ENCODE measurements around the gene RETREG1. TPM values are rescaled to one million over a fixed set of nuclear protein-coding genes. Genes with fewer than 3 reads are reported as not detected.

The RETREG1 gene
- total and polyA plus RNA-seq, 2 of the 13 experiments (the other 11 are each of a cell fraction or from before 2014, with no cell fraction given), result 0.07 TPM; not detected in 1

DNA sequence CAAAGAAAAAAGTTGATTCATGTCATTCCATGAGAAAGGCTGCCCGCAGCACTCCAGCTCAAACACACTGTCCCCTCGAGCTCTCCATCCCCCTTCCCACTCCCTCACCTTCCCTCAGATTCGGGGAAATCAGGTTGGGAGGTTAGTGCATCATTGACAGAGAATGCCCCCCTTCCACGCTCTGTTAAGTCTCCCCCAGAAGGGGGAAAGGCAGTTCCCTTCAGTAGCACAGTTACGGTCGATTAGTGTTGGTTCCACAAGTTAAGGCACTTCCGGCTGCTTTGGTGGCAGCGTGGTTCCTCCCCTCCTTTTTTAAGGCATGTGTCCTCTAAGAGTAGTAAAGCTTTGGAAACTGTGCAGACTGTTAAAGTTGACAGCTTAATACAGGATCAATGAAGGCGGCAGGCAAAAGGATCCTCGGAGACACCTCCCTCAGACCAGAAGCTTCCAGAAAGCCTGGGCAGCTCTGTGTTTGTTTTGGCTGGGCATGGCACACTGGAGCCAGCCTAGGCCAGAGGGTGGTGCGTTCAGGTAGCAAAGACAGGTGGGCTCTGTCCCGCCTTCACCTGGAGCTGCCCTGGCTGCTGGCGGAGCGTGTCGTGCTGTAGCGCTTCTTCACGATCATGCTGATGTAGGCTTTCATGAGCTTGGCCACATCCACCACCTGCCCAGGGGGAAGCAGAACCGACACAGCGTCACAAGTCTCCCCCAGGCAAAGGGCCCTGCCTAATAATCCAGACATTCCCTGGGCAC, 49.5 kb upstream of the RETREG1 start:
- Histone ChIP-seq H4K20me1 (ENCODE audit: insufficient read depth, low read length) (no peaks in the 10 kb centered on the region), H3K9me3 (ENCODE audit: low read length) (no peaks in the 10 kb centered on the region), H3K27ac (ENCODE audit: extremely low read length, insufficient read depth, low read length) (no peak overlapping the region), H3K4me3 (replicated peaks in 1 of 3; ENCODE audit: insufficient read depth in 1 of 3, low read depth in 2 of 3, low read length in 3 of 3) (no peak overlapping the region), H2AFZ (ENCODE audit: low read length) (no peak overlapping the region), H3K36me3 (replicated peaks in 1 of 2; ENCODE audit: control insufficient read depth in 1 of 2, insufficient read depth in 2 of 2, low read length in 2 of 2) (peaks cover 18 to 54% of the 10 kb centered on the region in 2 experiments; a peak in 4 of 5 replicates), H3K9ac (ENCODE audit: insufficient read depth, low read depth, low read length) (no peak overlapping the region), H3K79me2 (ENCODE audit: insufficient read depth, low read length) (no peaks in the 10 kb centered on the region), H3K4me2 (ENCODE audit: low read depth, low read length) (no peak overlapping the region), H3K4me1 (ENCODE audit: insufficient read depth, low read length) (no peaks in the 10 kb centered on the region), H3K27me3 (ENCODE audit: control insufficient read depth in 1 of 2, insufficient read depth in 2 of 2, low read length in 2 of 2) (no peaks in the 10 kb centered on the region)
- intact Hi-C loops (cut with micrococcal nuclease; ENCODE audit: unreplicated experiment), result no loop called here
- 95% methylated on average over 12 of the region's 19 CpGs for WGBS (ENCODE audit: low lambda C conversion rate)
- FAIRE-seq (no peak), ATAC-seq (no peak), DNase-seq (ENCODE audit: low spot score) (no peak)
- no TSS peak for BruUV-seq (replicated peaks)
- in situ Hi-C loops (cut with HindIII; ENCODE audit: extremely low pct_ligation_motif_present, low pct_unique_long_range_greater_than_20kb), result loop anchor here (10.0 kb wide), 1 partner anchor 182 kb away; no protein-coding TSS in a partner anchor
- CTCF ChIA-PET (ENCODE audit: low intra/inter-chr PET ratio, low total read pairs), result no interaction called here
- TF ChIP-seq FOXM1 (CRISPR knock-in tag; IDR thresholded peaks at IDR 0.05) (no peak), GPN1 (CRISPR knock-in tag; IDR thresholded peaks at IDR 0.05; ENCODE audit: borderline replicate concordance) (no peak), IKZF4 (CRISPR knock-in tag; IDR thresholded peaks at IDR 0.05; ENCODE audit: borderline replicate concordance, low read depth, not compliant biosample characterization) (no peak), ZBTB42 (CRISPR knock-in tag; IDR thresholded peaks at IDR 0.05) (no peak), CCAR2 (optimal IDR thresholded peaks at IDR 0.05; ENCODE audit: low read depth, low read length) (no peak), ZNF782 (CRISPR knock-in tag; IDR thresholded peaks at IDR 0.05; ENCODE audit: borderline replicate concordance) (no peak)
- TF ChIP-seq, protein P1, sequence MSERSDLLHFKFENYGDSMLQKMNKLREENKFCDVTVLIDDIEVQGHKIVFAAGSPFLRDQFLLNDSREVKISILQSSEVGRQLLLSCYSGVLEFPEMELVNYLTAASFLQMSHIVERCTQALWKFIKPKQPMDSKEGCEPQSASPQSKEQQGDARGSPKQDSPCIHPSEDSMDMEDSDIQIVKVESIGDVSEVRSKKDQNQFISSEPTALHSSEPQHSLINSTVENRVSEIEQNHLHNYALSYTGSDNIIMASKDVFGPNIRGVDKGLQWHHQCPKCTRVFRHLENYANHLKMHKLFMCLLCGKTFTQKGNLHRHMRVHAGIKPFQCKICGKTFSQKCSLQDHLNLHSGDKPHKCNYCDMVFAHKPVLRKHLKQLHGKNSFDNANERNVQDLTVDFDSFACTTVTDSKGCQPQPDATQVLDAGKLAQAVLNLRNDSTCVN (CRISPR knock-in tag; IDR thresholded peaks at IDR 0.05; ENCODE audit: borderline replicate concordance), result no peak
- TF ChIP-seq, protein P2, sequence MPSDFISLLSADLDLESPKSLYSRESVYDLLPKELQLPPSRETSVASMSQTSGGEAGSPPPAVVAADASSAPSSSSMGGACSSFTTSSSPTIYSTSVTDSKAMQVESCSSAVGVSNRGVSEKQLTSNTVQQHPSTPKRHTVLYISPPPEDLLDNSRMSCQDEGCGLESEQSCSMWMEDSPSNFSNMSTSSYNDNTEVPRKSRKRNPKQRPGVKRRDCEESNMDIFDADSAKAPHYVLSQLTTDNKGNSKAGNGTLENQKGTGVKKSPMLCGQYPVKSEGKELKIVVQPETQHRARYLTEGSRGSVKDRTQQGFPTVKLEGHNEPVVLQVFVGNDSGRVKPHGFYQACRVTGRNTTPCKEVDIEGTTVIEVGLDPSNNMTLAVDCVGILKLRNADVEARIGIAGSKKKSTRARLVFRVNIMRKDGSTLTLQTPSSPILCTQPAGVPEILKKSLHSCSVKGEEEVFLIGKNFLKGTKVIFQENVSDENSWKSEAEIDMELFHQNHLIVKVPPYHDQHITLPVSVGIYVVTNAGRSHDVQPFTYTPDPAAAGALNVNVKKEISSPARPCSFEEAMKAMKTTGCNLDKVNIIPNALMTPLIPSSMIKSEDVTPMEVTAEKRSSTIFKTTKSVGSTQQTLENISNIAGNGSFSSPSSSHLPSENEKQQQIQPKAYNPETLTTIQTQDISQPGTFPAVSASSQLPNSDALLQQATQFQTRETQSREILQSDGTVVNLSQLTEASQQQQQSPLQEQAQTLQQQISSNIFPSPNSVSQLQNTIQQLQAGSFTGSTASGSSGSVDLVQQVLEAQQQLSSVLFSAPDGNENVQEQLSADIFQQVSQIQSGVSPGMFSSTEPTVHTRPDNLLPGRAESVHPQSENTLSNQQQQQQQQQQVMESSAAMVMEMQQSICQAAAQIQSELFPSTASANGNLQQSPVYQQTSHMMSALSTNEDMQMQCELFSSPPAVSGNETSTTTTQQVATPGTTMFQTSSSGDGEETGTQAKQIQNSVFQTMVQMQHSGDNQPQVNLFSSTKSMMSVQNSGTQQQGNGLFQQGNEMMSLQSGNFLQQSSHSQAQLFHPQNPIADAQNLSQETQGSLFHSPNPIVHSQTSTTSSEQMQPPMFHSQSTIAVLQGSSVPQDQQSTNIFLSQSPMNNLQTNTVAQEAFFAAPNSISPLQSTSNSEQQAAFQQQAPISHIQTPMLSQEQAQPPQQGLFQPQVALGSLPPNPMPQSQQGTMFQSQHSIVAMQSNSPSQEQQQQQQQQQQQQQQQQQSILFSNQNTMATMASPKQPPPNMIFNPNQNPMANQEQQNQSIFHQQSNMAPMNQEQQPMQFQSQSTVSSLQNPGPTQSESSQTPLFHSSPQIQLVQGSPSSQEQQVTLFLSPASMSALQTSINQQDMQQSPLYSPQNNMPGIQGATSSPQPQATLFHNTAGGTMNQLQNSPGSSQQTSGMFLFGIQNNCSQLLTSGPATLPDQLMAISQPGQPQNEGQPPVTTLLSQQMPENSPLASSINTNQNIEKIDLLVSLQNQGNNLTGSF (CRISPR knock-in tag; IDR thresholded peaks at IDR 0.05), result no peak
- TF ChIP-seq, protein P3, sequence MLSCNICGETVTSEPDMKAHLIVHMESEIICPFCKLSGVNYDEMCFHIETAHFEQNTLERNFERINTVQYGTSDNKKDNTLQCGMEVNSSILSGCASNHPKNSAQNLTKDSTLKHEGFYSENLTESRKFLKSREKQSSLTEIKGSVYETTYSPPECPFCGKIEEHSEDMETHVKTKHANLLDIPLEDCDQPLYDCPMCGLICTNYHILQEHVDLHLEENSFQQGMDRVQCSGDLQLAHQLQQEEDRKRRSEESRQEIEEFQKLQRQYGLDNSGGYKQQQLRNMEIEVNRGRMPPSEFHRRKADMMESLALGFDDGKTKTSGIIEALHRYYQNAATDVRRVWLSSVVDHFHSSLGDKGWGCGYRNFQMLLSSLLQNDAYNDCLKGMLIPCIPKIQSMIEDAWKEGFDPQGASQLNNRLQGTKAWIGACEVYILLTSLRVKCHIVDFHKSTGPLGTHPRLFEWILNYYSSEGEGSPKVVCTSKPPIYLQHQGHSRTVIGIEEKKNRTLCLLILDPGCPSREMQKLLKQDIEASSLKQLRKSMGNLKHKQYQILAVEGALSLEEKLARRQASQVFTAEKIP (CRISPR knock-in tag; IDR thresholded peaks at IDR 0.05; ENCODE audit: borderline replicate concordance), result no peak
- POLR2A ChIA-PET, result no interaction called here

Measured in HepG2 (cell line).